ENCODE results near the gene MGAT5B. TPM values are rescaled to one million over a fixed set of nuclear protein-coding genes. Genes with fewer than 3 reads are reported as not detected.
A peak's percentile ranks its signal among the peaks of the same experiment; 100 is the strongest.

Gene MGAT5B
- total and polyA plus RNA-seq, 2 experiments from 2014 or later, result 1.6 to 10.0 TPM

DNA sequence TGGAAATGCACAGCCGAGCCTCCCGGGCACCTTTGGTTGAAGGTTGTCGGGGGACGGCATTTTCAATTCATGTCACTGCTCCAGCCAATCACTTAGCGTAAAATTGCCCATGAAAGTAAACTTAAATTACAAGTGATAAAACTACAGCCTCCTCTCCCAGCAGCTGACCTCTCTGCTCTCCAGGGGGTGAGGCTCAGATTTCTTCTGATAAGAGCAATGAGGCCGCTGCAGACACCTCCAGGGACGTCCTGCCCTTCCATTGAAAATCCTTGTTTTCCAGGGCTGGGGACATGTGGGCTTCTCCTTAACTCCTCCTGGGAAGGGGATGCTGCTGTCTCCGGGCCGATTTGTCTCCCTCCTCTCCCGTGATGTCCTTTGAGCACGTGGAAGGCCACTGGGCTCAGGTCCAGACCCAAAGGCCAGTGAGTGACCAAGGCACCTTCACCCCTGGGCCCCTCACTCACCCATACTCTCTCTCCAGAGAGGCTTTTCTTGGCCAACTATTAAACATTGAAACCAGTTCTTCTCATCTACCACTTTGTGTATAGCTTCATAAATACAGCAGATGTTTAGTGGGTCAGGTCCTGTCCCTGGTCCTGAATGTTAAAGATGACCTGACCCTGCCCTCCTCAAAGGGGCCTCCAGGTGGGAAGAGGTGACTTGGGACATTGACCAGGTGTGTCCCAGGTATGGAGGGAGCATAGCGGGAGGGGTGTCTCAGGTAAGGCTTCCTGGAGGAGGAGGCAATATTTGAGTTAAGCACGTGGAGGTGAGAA is 52.3 kb downstream of the MGAT5B start:
- Histone ChIP-seq H3K79me2 (replicated peaks; ENCODE audit: insufficient read depth) (no peaks in the 10 kb centered on the region), H2AFZ (no peak overlapping the region), H3K27me3 (ENCODE audit: insufficient read depth) (no peaks in the 10 kb centered on the region), H3F3A (replicated peaks; ENCODE audit: low read depth) (0 out of 2 replicates have a peak, but pooled peaks cover 2% of the 10 kb centered on the region), H3K4me1 (ENCODE audit: insufficient read depth) (no peaks in the 10 kb centered on the region), H3K4me3 (no peak overlapping the region), H3K36me3 (ENCODE audit: insufficient read depth) (no peaks in the 10 kb centered on the region), H3K4me2 (no peak overlapping the region), H3K9me2 (ENCODE audit: insufficient read depth) (no peaks in the 10 kb centered on the region), H3K27ac (ENCODE audit: low read depth) (no peak overlapping the region), H4K20me1 (replicated peaks; ENCODE audit: insufficient read depth) (no peaks in the 10 kb centered on the region)
- Mint-ChIP-seq H3K27me3 (ENCODE audit: insufficient read depth, low read depth, poor library complexity) (peaks cover 12% of the 10 kb centered on the region), H3K9me3 (peaks cover 4% of the 10 kb centered on the region; the same call in 2 of the 3 replicates), H3K4me1 (peaks cover 19% of the 10 kb centered on the region), H3K27ac (no peak overlapping the region), H3K4me3 (no peak overlapping the region), H3K36me3 (ENCODE audit: low read depth) (no peaks in the 10 kb centered on the region)
- ATAC-seq (peak; percentile 35; the same call in 2 of the 3 replicates), DNase-seq (ENCODE audit: low spot score) (no peak)
- no peak for TF ChIP-seq EZH2 (IDR thresholded peaks at IDR 0.05; ENCODE audit: low read depth, unreplicated experiment)
- TF ChIP-seq, protein P1, sequence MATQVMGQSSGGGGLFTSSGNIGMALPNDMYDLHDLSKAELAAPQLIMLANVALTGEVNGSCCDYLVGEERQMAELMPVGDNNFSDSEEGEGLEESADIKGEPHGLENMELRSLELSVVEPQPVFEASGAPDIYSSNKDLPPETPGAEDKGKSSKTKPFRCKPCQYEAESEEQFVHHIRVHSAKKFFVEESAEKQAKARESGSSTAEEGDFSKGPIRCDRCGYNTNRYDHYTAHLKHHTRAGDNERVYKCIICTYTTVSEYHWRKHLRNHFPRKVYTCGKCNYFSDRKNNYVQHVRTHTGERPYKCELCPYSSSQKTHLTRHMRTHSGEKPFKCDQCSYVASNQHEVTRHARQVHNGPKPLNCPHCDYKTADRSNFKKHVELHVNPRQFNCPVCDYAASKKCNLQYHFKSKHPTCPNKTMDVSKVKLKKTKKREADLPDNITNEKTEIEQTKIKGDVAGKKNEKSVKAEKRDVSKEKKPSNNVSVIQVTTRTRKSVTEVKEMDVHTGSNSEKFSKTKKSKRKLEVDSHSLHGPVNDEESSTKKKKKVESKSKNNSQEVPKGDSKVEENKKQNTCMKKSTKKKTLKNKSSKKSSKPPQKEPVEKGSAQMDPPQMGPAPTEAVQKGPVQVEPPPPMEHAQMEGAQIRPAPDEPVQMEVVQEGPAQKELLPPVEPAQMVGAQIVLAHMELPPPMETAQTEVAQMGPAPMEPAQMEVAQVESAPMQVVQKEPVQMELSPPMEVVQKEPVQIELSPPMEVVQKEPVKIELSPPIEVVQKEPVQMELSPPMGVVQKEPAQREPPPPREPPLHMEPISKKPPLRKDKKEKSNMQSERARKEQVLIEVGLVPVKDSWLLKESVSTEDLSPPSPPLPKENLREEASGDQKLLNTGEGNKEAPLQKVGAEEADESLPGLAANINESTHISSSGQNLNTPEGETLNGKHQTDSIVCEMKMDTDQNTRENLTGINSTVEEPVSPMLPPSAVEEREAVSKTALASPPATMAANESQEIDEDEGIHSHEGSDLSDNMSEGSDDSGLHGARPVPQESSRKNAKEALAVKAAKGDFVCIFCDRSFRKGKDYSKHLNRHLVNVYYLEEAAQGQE (IDR thresholded peaks at IDR 0.05; ENCODE audit: unreplicated experiment), result peak; percentile 58
- no peak for TF ChIP-seq EZH2phosphoT487 (IDR thresholded peaks at IDR 0.05; ENCODE audit: unreplicated experiment)
- no peak for TF ChIP-seq ZNF114 (CRISPR knock-in tag; IDR thresholded peaks at IDR 0.05)
- no peak for TF ChIP-seq ZNF462 (CRISPR knock-in tag; IDR thresholded peaks at IDR 0.05)
- TF ChIP-seq ETS1 (IDR thresholded peaks at IDR 0.05), result no peak
- no peak for TF ChIP-seq ZNF331 (CRISPR knock-in tag; IDR thresholded peaks at IDR 0.05; ENCODE audit: low read depth)
